Suprapubic skin (tissue), 4 donors: ENCODE data around the gene EBP. TPM values are rescaled to one million over a fixed set of nuclear protein-coding genes. Genes with fewer than 3 reads are reported as not detected.

Experiments used
- DNase-seq, 2 donors: peaks; one replicate each; pipeline ENCODE4 v3.0.0-alpha.2; 2019; ENCODE audit warnings: low spot score in 2 of 2
- H3K27ac ChIP-seq: fragments of 200-600 bp; sonication (generic); one replicate; pipeline ENCODE4 v1.5.1; 2019
- H3K27me3 ChIP-seq: fragments of 200-600 bp; sonication (generic); one replicate; pipeline ENCODE4 v1.5.1; 2019
- H3K36me3 ChIP-seq: fragments of 200-600 bp; sonication (generic); one replicate; pipeline ENCODE4 v1.5.1; 2019
- H3K4me1 ChIP-seq: fragments of 200-600 bp; sonication (generic); one replicate; pipeline ENCODE4 v1.5.1; 2019
- H3K4me3 ChIP-seq: fragments of 200-600 bp; sonication (generic); one replicate; pipeline ENCODE4 v1.5.1; 2019; ENCODE audit warnings: mild to moderate bottlenecking
- H3K9me3 ChIP-seq: fragments of 200-600 bp; sonication (generic); one replicate; pipeline ENCODE4 v1.5.1; 2019
- CTCF ChIP-seq, 2 donors: fragments of 200-600 bp in 1 of 2; fragments of 450-650 bp in 1 of 2; sonication (generic) in 1 of 2; IDR thresholded peaks; one replicate each; pipeline ENCODE4 v1.5.1; 2016 to 2019; ENCODE audit warnings: antibody characterized with exemption in 2 of 2, mild to moderate bottlenecking in 1 of 2, moderate library complexity in 1 of 2
- EP300 ChIP-seq: sonication (generic); formaldehyde crosslinking; IDR thresholded peaks from one replicate; pipeline ENCODE4 v1.6.1; 2017; ENCODE audit warnings: antibody characterized with exemption
- POLR2A ChIP-seq, 2 donors: fragments of 450-650 bp; IDR thresholded peaks; one replicate each; pipeline ENCODE4 v1.6.1; 2017; ENCODE audit warnings: antibody characterized with exemption in 2 of 2, mild to moderate bottlenecking in 2 of 2, moderate library complexity in 2 of 2
- POLR2AphosphoS5 ChIP-seq, 3 donors: sonication (generic); formaldehyde crosslinking; IDR thresholded peaks; one replicate each; pipeline ENCODE4 v1.6.1; 2017; ENCODE audit warnings: antibody characterized with exemption in 3 of 3
- WGBS: methylation state at CpG from one replicate; pipeline ENCODE4 v1.1.5; 2018; 5-methylcytosine and 5-hydroxymethylcytosine counted together
- total RNA-seq, 4 donors: library from RNA; depleted of rRNA; stranded (reverse); fragments of >200 nt; gene quantifications; one replicate each; pipeline ENCODE4 v1.1.0, GENCODE V29; 2016

The EBP gene
- total RNA-seq, 4 donors from 2014 or later: 43.4 to 82.7 (median 71.9) TPM

GRCh38 chrX:48512371-48512935, 9.2 kb upstream of the EBP start:
- H3K4me3 ChIP-seq: no peak overlapping the region
- no peaks in the 10 kb centered on the region for H3K9me3 ChIP-seq
- H3K27ac ChIP-seq: no peak overlapping the region
- no peak for TF ChIP-seq POLR2AphosphoS5 (IDR thresholded peaks at IDR 0.05)
- no peak for TF ChIP-seq CTCF (IDR thresholded peaks at IDR 0.05)
- TF ChIP-seq EP300: no peak
- no peak for TF ChIP-seq POLR2A (IDR thresholded peaks at IDR 0.05)
- H3K4me1 ChIP-seq: peaks cover 11% of the 10 kb centered on the region
- WGBS: 80% methylated on average over 14 of the region's 20 CpGs
- peaks cover 6% of the 10 kb centered on the region for H3K36me3 ChIP-seq
- DNase-seq: no peak
- no peaks in the 10 kb centered on the region for H3K27me3 ChIP-seq

- DNase-seq: no peak
- H3K27me3 ChIP-seq: no peaks in the 10 kb centered on the region
- no peaks in the 10 kb centered on the region for H3K9me3 ChIP-seq
- peaks cover 6% of the 10 kb centered on the region for H3K4me1 ChIP-seq
- H3K4me3 ChIP-seq: no peak overlapping the region
- no peak overlapping the region for H3K27ac ChIP-seq
- no peak for TF ChIP-seq POLR2A (IDR thresholded peaks at IDR 0.05)
- TF ChIP-seq POLR2AphosphoS5 (IDR thresholded peaks at IDR 0.05): no peak
- H3K36me3 ChIP-seq: peaks cover 6% of the 10 kb centered on the region
- WGBS: 77% methylated on average over 4 of the region's 4 CpGs
Observed at GRCh38 chrX:48513670-48514069, 7.9 kb upstream of the EBP start.

GRCh38 chrX:48514126-48514806, 7.3 kb upstream of the EBP start:
- H3K4me1 ChIP-seq: peaks cover 6% of the 10 kb centered on the region
- H3K9me3 ChIP-seq: no peaks in the 10 kb centered on the region
- no peak for DNase-seq
- 86% methylated on average over 12 of the region's 16 CpGs for WGBS
- H3K36me3 ChIP-seq: peaks cover 6% of the 10 kb centered on the region
- H3K27me3 ChIP-seq: no peaks in the 10 kb centered on the region
- TF ChIP-seq EP300 (no peak), CTCF (IDR thresholded peaks at IDR 0.05) (no peak), POLR2AphosphoS5 (IDR thresholded peaks at IDR 0.05) (no peak), POLR2A (IDR thresholded peaks at IDR 0.05) (no peak)
- no peak overlapping the region for H3K27ac ChIP-seq
- H3K4me3 ChIP-seq: no peak overlapping the region

GRCh38 chrX:48514868-48515460, 6.6 kb upstream of the EBP start:
- no peak overlapping the region for H3K27ac ChIP-seq
- TF ChIP-seq POLR2A (IDR thresholded peaks at IDR 0.05): no peak
- 84% methylated on average over 9 of the region's 9 CpGs for WGBS
- H3K4me3 ChIP-seq: no peak overlapping the region
- H3K27me3 ChIP-seq: no peaks in the 10 kb centered on the region
- peaks cover 6% of the 10 kb centered on the region for H3K36me3 ChIP-seq
- no peaks in the 10 kb centered on the region for H3K9me3 ChIP-seq
- DNase-seq: no peak
- H3K4me1 ChIP-seq: peaks cover under 1% of the 10 kb centered on the region

- Histone ChIP-seq H3K27me3 (no peaks in the 10 kb centered on the region), H3K36me3 (peaks cover 6% of the 10 kb centered on the region), H3K4me1 (no peaks in the 10 kb centered on the region), H3K4me3 (no peak overlapping the region), H3K9me3 (no peaks in the 10 kb centered on the region), H3K27ac (no peak overlapping the region)
- 79% methylated on average over 10 of the region's 10 CpGs for WGBS
- TF ChIP-seq CTCF (IDR thresholded peaks at IDR 0.05) (no peak), EP300 (no peak), POLR2AphosphoS5 (IDR thresholded peaks at IDR 0.05) (no peak)
- no peak for DNase-seq
Observed at GRCh38 chrX:48515842-48516241, 5.8 kb upstream of the EBP start.

GRCh38 chrX:48516285-48516684, 5.3 kb upstream of the EBP start:
- Histone ChIP-seq H3K9me3 (no peaks in the 10 kb centered on the region), H3K36me3 (peaks cover 6% of the 10 kb centered on the region), H3K4me1 (peaks cover 2% of the 10 kb centered on the region), H3K4me3 (no peak overlapping the region), H3K27ac (no peak overlapping the region), H3K27me3 (no peaks in the 10 kb centered on the region)
- TF ChIP-seq POLR2A (IDR thresholded peaks at IDR 0.05) (no peak), EP300 (no peak), POLR2AphosphoS5 (IDR thresholded peaks at IDR 0.05) (no peak), CTCF (IDR thresholded peaks at IDR 0.05) (no peak)
- no peak for DNase-seq
- 82% methylated on average over 10 of the region's 10 CpGs for WGBS
